GM12878 (cell line): ENCODE results near the gene ANKFY1. TPM values are rescaled to one million over a fixed set of nuclear protein-coding genes. Genes with fewer than 3 reads are reported as not detected.

Experiments used
- ATAC-seq: fragments of 200-7000 bp; cut with Tn5 transposase; 3 replicates; pipeline ENCODE4 v1.9.1; 2020; ENCODE audit warnings: mild to moderate bottlenecking, moderate library complexity
- BruUV-seq: library from RNA; stranded (reverse); fragments of 400-500 nt; replicated peaks from 2 replicates; lab custom pipeline; 2021; lab: Mats Ljungman, UMichigan
- CTCF ChIA-PET: fragments of 300-600 bp; sonication (Branson Sonifier 250); formaldehyde crosslinking; extraction: SDS; loops from one replicate; lab custom pipeline; 2021; ENCODE audit warnings: inconsistent platforms; lab: Yijun Ruan, JAX
- POLR2A ChIA-PET: fragments of 350-600 bp; formaldehyde crosslinking; extraction: SDS; loops from one replicate; lab custom pipeline; 2021; ENCODE audit warnings: inconsistent platforms; lab: Charles Lee
- RAD21 ChIA-PET: fragments of 300-600 bp; sonication (Branson Sonifier 250); formaldehyde crosslinking; loops from one replicate; lab custom pipeline; 2023; ENCODE audit warnings: antibody characterized with exemption; ENCODE audit not compliant: unreplicated experiment; lab: Charles Lee
- SMC1A ChIA-PET: fragments of 300-600 bp; sonication (Branson Sonifier 250); formaldehyde crosslinking; loops from one replicate; lab custom pipeline; 2023; ENCODE audit not compliant: unreplicated experiment, uncharacterized antibody; lab: Charles Lee
- DNase-seq: peaks from one replicate; pipeline ENCODE4 v3.0.0-alpha.2; 2011; ENCODE audit warnings: low read depth, low spot score
- FAIRE-seq: peaks from 3 replicates; lab custom pipeline; 2011; peaks lifted over from hg19 to GRCh38; lab: Jason Lieb, UNC
- H2AFZ ChIP-seq: 2 replicates; pipeline ENCODE4 v1.6.0; 2011; ENCODE audit warnings: low read depth, low read length, control low read depth; ENCODE audit not compliant: control insufficient read depth
- H3K27ac ChIP-seq: 2 replicates; pipeline ENCODE4 v1.5.1; 2011; ENCODE audit warnings: control low read depth; ENCODE audit not compliant: control insufficient read depth, insufficient read depth
- H3K27me3 ChIP-seq, 2 experiments: replicated peaks in 1 of 2; 2 replicates each; pipeline versions ENCODE4 v1.6.0 to v1.6.1; 2011; ENCODE audit warnings: low read length in 1 of 2; ENCODE audit not compliant: control insufficient read depth in 2 of 2, insufficient read depth in 2 of 2
- H3K36me3 ChIP-seq, 2 experiments: 2 replicates each; pipeline ENCODE4 v1.5.1; 2011; ENCODE audit warnings: low read length in 1 of 2; ENCODE audit not compliant: control insufficient read depth in 2 of 2, insufficient read depth in 2 of 2
- H3K4me1 ChIP-seq: 2 replicates; pipeline ENCODE4 v1.6.1; 2011; ENCODE audit warnings: mild to moderate bottlenecking, low read length, moderate library complexity, mixed read lengths; ENCODE audit not compliant: control insufficient read depth, insufficient read depth
- H3K4me2 ChIP-seq: 2 replicates; pipeline ENCODE4 v1.6.0; 2011; ENCODE audit warnings: control low read depth; ENCODE audit not compliant: control insufficient read depth, insufficient read depth
- H3K4me3 ChIP-seq: fragments of 200-600 bp; sonication (generic); 2 replicates; pipeline ENCODE4 v1.5.1; 2016
- H3K79me2 ChIP-seq: 2 replicates; pipeline ENCODE4 v1.6.0; 2011; ENCODE audit warnings: low read length; ENCODE audit not compliant: control insufficient read depth, insufficient read depth
- H3K9ac ChIP-seq: 2 replicates; pipeline ENCODE4 v1.8.0; 2011; ENCODE audit warnings: low read length, control low read depth, mixed read lengths; ENCODE audit not compliant: control insufficient read depth, insufficient read depth
- H3K9me3 ChIP-seq: replicated peaks from 3 replicates; pipeline ENCODE4 v1.5.1; 2011; ENCODE audit warnings: mild to moderate bottlenecking, low read length; ENCODE audit not compliant: control insufficient read depth, insufficient read depth
- H4K20me1 ChIP-seq: 2 replicates; pipeline ENCODE4 v1.6.0; 2011; ENCODE audit not compliant: control insufficient read depth, insufficient read depth
- ATF3 ChIP-seq: IDR thresholded peaks from 2 replicates; pipeline ENCODE4 v1.6.1; 2011; ENCODE audit warnings: low read depth, mild to moderate bottlenecking, low read length, moderate library complexity, borderline replicate concordance; ENCODE audit errors: extremely low read depth
- CTCF ChIP-seq, 3 experiments: IDR thresholded peaks in 2 of 3; conservative IDR thresholded peaks in 1 of 3; 2 replicates each; pipeline ENCODE4 v1.5.1; 2011; ENCODE audit warnings: low read depth in 3 of 3, low read length in 3 of 3, mild to moderate bottlenecking in 3 of 3, control low read depth in 2 of 3, moderate library complexity in 2 of 3, inconsistent platforms in 1 of 3, mixed read lengths in 1 of 3; ENCODE audit not compliant: control insufficient read depth in 2 of 3, insufficient read depth in 1 of 3; ENCODE audit errors: extremely low read depth in 1 of 3
- NBN ChIP-seq: fragments of 450-650 bp; IDR thresholded peaks from 2 replicates; pipeline ENCODE4 v1.6.1; 2016
- POLR2AphosphoS2 ChIP-seq: IDR thresholded peaks from 2 replicates; pipeline ENCODE4 v1.6.1; 2011; ENCODE audit warnings: low read depth, mild to moderate bottlenecking, low read length, improper control_type of control experiment, moderate library complexity
- RAD21 ChIP-seq: IDR thresholded peaks from 2 replicates; pipeline ENCODE4 v1.6.1; 2011; ENCODE audit warnings: mild to moderate bottlenecking, low read depth, low read length, moderate library complexity; ENCODE audit not compliant: insufficient read depth
- SMC3 ChIP-seq: IDR thresholded peaks from 2 replicates; pipeline ENCODE4 v1.6.1; 2011; ENCODE audit warnings: low read length, improper control_type of control experiment, borderline replicate concordance
- SPI1 ChIP-seq: IDR thresholded peaks from 2 replicates; pipeline ENCODE4 v1.6.1; 2011; ENCODE audit warnings: low read depth, mild to moderate bottlenecking, low read length, moderate library complexity, borderline replicate concordance; ENCODE audit not compliant: insufficient read depth
- YY1 ChIP-seq: IDR thresholded peaks from 2 replicates; pipeline ENCODE4 v1.6.1; 2011; ENCODE audit warnings: low read depth, mild to moderate bottlenecking, low read length
- ZNF217 ChIP-seq: fragments of 450-650 bp; IDR thresholded peaks from 2 replicates; pipeline ENCODE4 v1.6.1; 2017; ENCODE audit warnings: antibody characterized with exemption, mild to moderate bottlenecking
- ZNF384 ChIP-seq: IDR thresholded peaks from 2 replicates; pipeline ENCODE4 v1.6.1; 2012; ENCODE audit warnings: low read depth, mild to moderate bottlenecking, low read length, improper control_type of control experiment, borderline replicate concordance
- WGBS: methylation state at CpG from one replicate; pipeline ENCODE4 v1.1.6; 2016; ENCODE audit warnings: low lambda C conversion rate; ENCODE audit not compliant: insufficient replicate concordance, insufficient coverage; ENCODE audit errors: missing lambda C conversion rate; 5-methylcytosine and 5-hydroxymethylcytosine counted together
- in situ Hi-C: fragments of 300-500 bp; cut with MboI; formaldehyde crosslinking; loops from 9 replicates; pipeline ENCODE4 v1.14.3; 2018; ENCODE audit warnings: mixed read lengths
- intact Hi-C: fragments of 100-400 bp; cut with micrococcal nuclease; formaldehyde crosslinking; loops from one replicate; pipeline ENCODE4 v1.14.2; 2022; ENCODE audit not compliant: unreplicated experiment
- polyA plus RNA-seq, 11 experiments: library from polyadenylated mRNA; depleted of rRNA in 4 of 11; unstranded in 6 of 11; stranded (reverse) in 5 of 11; fragments of >200 nt; fragmentation: Nextera tagmentation in 4 of 11; fragmentation: Illumina TruSeq in 1 of 11; extraction: Ambion mirVana in 4 of 11; extraction: Trizol in 1 of 11; gene quantifications; 1 replicate in 1 of 11; 2 replicates in 10 of 11; pipeline versions ENCODE4 v1.2.1 to v1.2.3, GENCODE V29; 2011 to 2016; ENCODE audit warnings: inconsistent platforms in 2 of 11, missing spikeins in 2 of 11, low read depth in 1 of 11
- total RNA-seq, 4 experiments: library from RNA; depleted of rRNA in 3 of 4; stranded (reverse); fragments of >200 nt in 3 of 4; fragmentation: Illumina TruSeq in 1 of 4; extraction: Trizol in 1 of 4; gene quantifications; 2 replicates each; pipeline versions ENCODE4 v1.2.1 to v1.2.3, GENCODE V29; 2013 to 2021

ANKFY1 gene
- total and polyA plus RNA-seq, 10 of the 15 experiments (the other 5 are each of a cell fraction or from before 2014, with no cell fraction given), result 3.0 to 27.7 (median 16.4) TPM

GRCh38 chr17:4199818-4200402 is 63.9 kb downstream of the ANKFY1 start:
- ATAC-seq (peak; percentile 81), FAIRE-seq (peak; percentile 83)
- Histone ChIP-seq H3K4me1 (no peaks in the 10 kb centered on the region), H3K27ac (no peak overlapping the region), H3K4me3 (no peak overlapping the region), H3K36me3 (peaks cover 10 to 25% of the 10 kb centered on the region in 2 experiments), H3K79me2 (no peaks in the 10 kb centered on the region), H3K4me2 (no peak overlapping the region)
- ChIA-PET RAD21 (interaction anchor here (0.6 to 2.7 kb wide), 15 partner anchors 10 to 217 kb away, joined by 3 to 28 read pairs (median 4); partner anchors contain the start of gene ANKFY1), POLR2A (interaction anchor here (0.6 to 1.0 kb wide), 3 partner anchors 62 to 453 kb away, joined by 3 to 4 read pairs (median 4); no protein-coding TSS in a partner anchor)
- intact Hi-C loops, result loop anchor here (1.0 kb wide), 1 partner anchor 213 kb away; no protein-coding TSS in a partner anchor
- BruUV-seq, result no TSS peak
- in situ Hi-C loops, result no loop called here
- TF ChIP-seq ZNF384, result peak; percentile 70; the same call in 1 of the 2 replicates
- no peak for TF ChIP-seq SPI1
- TF ChIP-seq SMC3, result peak; percentile 61; the same call in 1 of the 2 replicates
- TF ChIP-seq YY1, result 0 out of 2 replicates have a peak, but pooled peaks have one; percentile 31
- no peak for TF ChIP-seq NBN
- peak; percentile 64 to 79 (median 72) for TF ChIP-seq CTCF (IDR thresholded peaks at IDR 0.05 in 2 of 3, conservative IDR thresholded peaks at IDR 0.05 in 1 of 3; ENCODE audit: control insufficient read depth in 2 of 3, extremely low read depth in 1 of 3, insufficient read depth in 1 of 3, low read depth in 3 of 3, low read length in 3 of 3)
- TF ChIP-seq RAD21, result peak; percentile 61
- no peak for TF ChIP-seq ZNF217
- no peak for TF ChIP-seq ATF3
- no peak for TF ChIP-seq POLR2AphosphoS2
- TF ChIP-seq, all 136 proteins: peak for 5
- ChIA-PET SMC1A (interaction anchor here (0.7 to 2.7 kb wide), 15 partner anchors 10 to 251 kb away, joined by 3 to 19 read pairs (median 4); no protein-coding TSS in a partner anchor), CTCF (interaction anchor here (0.5 to 2.7 kb wide), 49 partner anchors 9 to 363 kb away, joined by 3 to 39 read pairs (median 4); partner anchors contain the start of genes CYB5D2 and ZZEF1)
- WGBS, result 50% methylated on average over 9 of the region's 9 CpGs
- DNase-seq, result no peak
- Histone ChIP-seq H3K9ac (no peak overlapping the region), H3K27me3 (no peaks in the 10 kb centered on the region), H2AFZ (no peak overlapping the region), H4K20me1 (no peaks in the 10 kb centered on the region), H3K9me3 (no peaks in the 10 kb centered on the region)
